Measurements from ENCODE around the gene RHOF.
"Not testable (repeated sequence)": the region's sequence is repeated elsewhere in the genome, so short reads cannot be mapped to it uniquely, and the experiment has no call there.

The RHOF gene

GRCh38 chr12:121791671-121792551 is 1.6 kb downstream of the RHOF start:
- no peak overlapping the region for H3K4me3 ChIP-seq (ENCODE audit: low read depth, low read length)
- in situ Hi-C loops (cut with HindIII; ENCODE audit: low sequenced_read_pairs): no loop called here
- no peak for DNase-seq (ENCODE audit: low read depth)
- no peak for TF ChIP-seq CTCF (IDR thresholded peaks at IDR 0.05; ENCODE audit: low read depth, low read length, missing control alignments)

GRCh38 chr12:121790785-121791184 is 2.7 kb downstream of the RHOF start:
- in situ Hi-C loops (cut with HindIII; ENCODE audit: low sequenced_read_pairs): not testable (repeated sequence)

GRCh38 chr12:121789800-121790728 is 3.4 kb downstream of the RHOF start:
- DNase-seq (ENCODE audit: low read depth): no peak
- no peak for TF ChIP-seq CTCF (IDR thresholded peaks at IDR 0.05; ENCODE audit: low read depth, low read length, missing control alignments)
- in situ Hi-C loops (cut with HindIII; ENCODE audit: low sequenced_read_pairs): no loop called here
- H3K4me3 ChIP-seq (ENCODE audit: low read depth, low read length): no peak overlapping the region

More at GRCh38 chr12:121790785-121791184, 2.7 kb downstream of the RHOF start:
- DNase-seq (ENCODE audit: low read depth); H3K4me3 ChIP-seq (ENCODE audit: low read depth, low read length): not testable (repeated sequence)

GRCh38 chr12:121789233-121789781 is 4.2 kb downstream of the RHOF start:
- no peak overlapping the region for H3K4me3 ChIP-seq (ENCODE audit: low read depth, low read length)
- in situ Hi-C loops (cut with HindIII; ENCODE audit: low sequenced_read_pairs): no loop called here
- TF ChIP-seq CTCF (IDR thresholded peaks at IDR 0.05; ENCODE audit: low read depth, low read length, missing control alignments): no peak
- no peak for DNase-seq (ENCODE audit: low read depth)

- no peak for DNase-seq (ENCODE audit: low read depth)
- no peak overlapping the region for H3K4me3 ChIP-seq (ENCODE audit: low read depth, low read length)
- TF ChIP-seq CTCF (IDR thresholded peaks at IDR 0.05; ENCODE audit: low read depth, low read length, missing control alignments): no peak
- in situ Hi-C loops (cut with HindIII; ENCODE audit: low sequenced_read_pairs): no loop called here
These were observed 5.2 kb downstream of the RHOF start for GRCh38 chr12:121788176-121788818.

GRCh38 chr12:121787063-121788025 is 6.1 kb downstream of the RHOF start:
- TF ChIP-seq CTCF (IDR thresholded peaks at IDR 0.05; ENCODE audit: low read depth, low read length, missing control alignments): no peak
- H3K4me3 ChIP-seq (ENCODE audit: low read depth, low read length): no peak overlapping the region
- in situ Hi-C loops (cut with HindIII; ENCODE audit: low sequenced_read_pairs): no loop called here
- no peak for DNase-seq (ENCODE audit: low read depth)
